Left lung (tissue), 10 donors: ENCODE measurements around the gene ZBTB21. TPM values are rescaled to one million over a fixed set of nuclear protein-coding genes. Genes with fewer than 3 reads are reported as not detected.

Experiments used
- ATAC-seq: fragments of 200-7000 bp; cut with Tn5 transposase; one replicate; pipeline ENCODE4 v1.9.1; 2020; ENCODE audit warnings: moderate library complexity
- DNase-seq, 4 donors: peaks; one replicate each; pipeline ENCODE4 v3.0.0-alpha.2; 2013 to 2020
- H3K27ac ChIP-seq, 2 donors: fragments of 200-600 bp; sonication (generic) in 1 of 2; one replicate each; pipeline versions ENCODE4 v1.5.0 to v1.8.0; 2020 to 2021
- H3K27me3 ChIP-seq, 2 donors: fragments of 200-600 bp; sonication (generic) in 1 of 2; one replicate each; pipeline versions ENCODE4 v1.5.0 to v1.8.0; 2020 to 2021
- H3K36me3 ChIP-seq, 2 donors: fragments of 200-600 bp; sonication (generic) in 1 of 2; one replicate each; pipeline versions ENCODE4 v1.5.0 to v1.8.0; 2020 to 2021
- H3K4me1 ChIP-seq, 2 donors: fragments of 200-600 bp; one replicate each; pipeline ENCODE4 v1.8.0; 2021
- H3K4me3 ChIP-seq, 2 donors: fragments of 200-600 bp; sonication (generic) in 1 of 2; one replicate each; pipeline versions ENCODE4 v1.5.0 to v1.8.0; 2020 to 2021; ENCODE audit warnings: mild to moderate bottlenecking in 1 of 2
- H3K9me3 ChIP-seq, 2 donors: fragments of 200-600 bp; sonication (generic) in 1 of 2; one replicate each; pipeline versions ENCODE4 v1.5.0 to v1.8.0; 2020 to 2021
- intact Hi-C, 2 donors: fragments of 100-400 bp; cut with DNase I; formaldehyde crosslinking; loops; one replicate each; pipeline versions ENCODE4 v1.11.2 to v1.14.2; 2022
- polyA plus RNA-seq, 6 donors: library from polyadenylated mRNA; unstranded; fragments of 120-200 nt; gene quantifications; one replicate each; pipeline ENCODE4 v1.2.1, GENCODE V29; 2013; ENCODE audit not compliant: insufficient read length in 6 of 6
- total RNA-seq, 2 donors: library from RNA; stranded (reverse); fragmentation: NEBNext Ultra II Directional; extraction: Animal tissue kit (Norgen Biotek cat#: 25700); gene quantifications; one replicate each; pipeline ENCODE4 v1.2.1, GENCODE V29; 2021
- TF ChIP-seq, protein P1 (sequence below), 2 donors: fragments of 200-600 bp; sonication (generic) in 1 of 2; IDR thresholded peaks; one replicate each; pipeline versions ENCODE4 v1.5.0 to v1.8.0; 2021; ENCODE audit warnings: antibody characterized with exemption in 2 of 2
- donor health status: DM: no; HTN: yes; CAD: no.
- donor health status: DM: no; HTN: no; CAD: no.

ZBTB21 gene
- total and polyA plus RNA-seq, 8 donors = 9.2 to 13.9 (median 10.7) TPM

- no peaks in the 10 kb centered on the region for H3K4me1 ChIP-seq
- H3K9me3 ChIP-seq = no peaks in the 10 kb centered on the region
- no peak overlapping the region for H3K4me3 ChIP-seq
- no peaks in the 10 kb centered on the region for H3K27me3 ChIP-seq
- peaks cover 0 to 21% of the 10 kb centered on the region in 2 donors for H3K36me3 ChIP-seq
- ATAC-seq (no peak), DNase-seq (no peak)
- no peak overlapping the region for H3K27ac ChIP-seq
- TF ChIP-seq, protein P1, sequence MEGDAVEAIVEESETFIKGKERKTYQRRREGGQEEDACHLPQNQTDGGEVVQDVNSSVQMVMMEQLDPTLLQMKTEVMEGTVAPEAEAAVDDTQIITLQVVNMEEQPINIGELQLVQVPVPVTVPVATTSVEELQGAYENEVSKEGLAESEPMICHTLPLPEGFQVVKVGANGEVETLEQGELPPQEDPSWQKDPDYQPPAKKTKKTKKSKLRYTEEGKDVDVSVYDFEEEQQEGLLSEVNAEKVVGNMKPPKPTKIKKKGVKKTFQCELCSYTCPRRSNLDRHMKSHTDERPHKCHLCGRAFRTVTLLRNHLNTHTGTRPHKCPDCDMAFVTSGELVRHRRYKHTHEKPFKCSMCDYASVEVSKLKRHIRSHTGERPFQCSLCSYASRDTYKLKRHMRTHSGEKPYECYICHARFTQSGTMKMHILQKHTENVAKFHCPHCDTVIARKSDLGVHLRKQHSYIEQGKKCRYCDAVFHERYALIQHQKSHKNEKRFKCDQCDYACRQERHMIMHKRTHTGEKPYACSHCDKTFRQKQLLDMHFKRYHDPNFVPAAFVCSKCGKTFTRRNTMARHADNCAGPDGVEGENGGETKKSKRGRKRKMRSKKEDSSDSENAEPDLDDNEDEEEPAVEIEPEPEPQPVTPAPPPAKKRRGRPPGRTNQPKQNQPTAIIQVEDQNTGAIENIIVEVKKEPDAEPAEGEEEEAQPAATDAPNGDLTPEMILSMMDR (IDR thresholded peaks at IDR 0.05) = no peak
- intact Hi-C loops = no loop called here
Measured at GRCh38 chr21:41987310-41987709, 22.9 kb downstream of the ZBTB21 start.

- H3K9me3 ChIP-seq = no peaks in the 10 kb centered on the region
- peaks cover 0 to 6% of the 10 kb centered on the region in 2 donors for H3K36me3 ChIP-seq
- intact Hi-C loops = no loop called here
- ATAC-seq (no peak), DNase-seq (no peak)
- no peaks in the 10 kb centered on the region for H3K4me1 ChIP-seq
- H3K27ac ChIP-seq = no peak overlapping the region
- H3K27me3 ChIP-seq = no peaks in the 10 kb centered on the region
- TF ChIP-seq, protein P1 (IDR thresholded peaks at IDR 0.05) = no peak
- no peak overlapping the region for H3K4me3 ChIP-seq
Measured at GRCh38 chr21:41985662-41986416, 24.3 kb downstream of the ZBTB21 start.

- Histone ChIP-seq H3K4me3 (no peak overlapping the region), H3K4me1 (no peaks in the 10 kb centered on the region), H3K27ac (no peak overlapping the region), H3K36me3 (no peaks in the 10 kb centered on the region), H3K27me3 (no peaks in the 10 kb centered on the region), H3K9me3 (peaks cover 0 to 5% of the 10 kb centered on the region in 2 donors)
- DNase-seq (no peak), ATAC-seq (no peak)
- TF ChIP-seq, protein P1 (IDR thresholded peaks at IDR 0.05) = no peak
- intact Hi-C loops = no loop called here
Measured at GRCh38 chr21:41983229-41983628, 26.9 kb downstream of the ZBTB21 start.

- DNase-seq = no peak
- TF ChIP-seq, protein P1 (IDR thresholded peaks at IDR 0.05) = no peak
- no peak for ATAC-seq
- intact Hi-C loops = no loop called here
- H3K4me3 ChIP-seq = no peak overlapping the region
- no peaks in the 10 kb centered on the region for H3K27me3 ChIP-seq
- H3K27ac ChIP-seq = no peak overlapping the region
- H3K4me1 ChIP-seq = no peaks in the 10 kb centered on the region
- H3K36me3 ChIP-seq = no peaks in the 10 kb centered on the region
- H3K9me3 ChIP-seq = peaks cover 0 to 5% of the 10 kb centered on the region in 2 donors
Measured at GRCh38 chr21:41980561-41980960, 29.6 kb downstream of the ZBTB21 start.

- Histone ChIP-seq H3K4me1 (no peaks in the 10 kb centered on the region), H3K27me3 (no peaks in the 10 kb centered on the region), H3K27ac (no peak overlapping the region), H3K4me3 (no peak overlapping the region), H3K9me3 (peaks cover 0 to 5% of the 10 kb centered on the region in 2 donors), H3K36me3 (no peaks in the 10 kb centered on the region)
- DNase-seq (no peak), ATAC-seq (no peak)
- TF ChIP-seq, protein P1 (IDR thresholded peaks at IDR 0.05) = no peak
- intact Hi-C loops = no loop called here
Measured at GRCh38 chr21:41979751-41980369, 30.3 kb downstream of the ZBTB21 start.
